Spleen (tissue), 11 donors: ENCODE results near the gene CDKN2A. TPM values are rescaled to one million over a fixed set of nuclear protein-coding genes. Genes with fewer than 3 reads are reported as not detected.

Source experiments
- DNase-seq: peaks from one replicate; pipeline ENCODE4 v3.0.0-alpha.2; 2020
- H3K27ac ChIP-seq, 8 donors: fragments of 200-600 bp; sonication (generic) in 7 of 8; 1 replicate in 4 of 8; 2 replicates in 4 of 8; pipeline versions ENCODE4 v1.5.0 to v1.8.0; 2016 to 2021; ENCODE audit warnings: inconsistent platforms in 4 of 8, mild to moderate bottlenecking in 4 of 8, moderate library complexity in 1 of 8
- H3K27me3 ChIP-seq, 7 donors: fragments of 200-600 bp; sonication (generic) in 6 of 7; replicated peaks in 1 of 7; 1 replicate in 4 of 7; 2 replicates in 3 of 7; pipeline versions ENCODE4 v1.5.0 to v1.8.0; 2016 to 2021; ENCODE audit warnings: inconsistent platforms in 3 of 7, mild to moderate bottlenecking in 1 of 7
- H3K36me3 ChIP-seq, 6 donors: fragments of 200-600 bp; sonication (generic) in 5 of 6; 1 replicate in 4 of 6; 2 replicates in 2 of 6; pipeline versions ENCODE4 v1.5.0 to v1.8.0; 2016 to 2021; ENCODE audit warnings: inconsistent platforms in 2 of 6
- H3K4me1 ChIP-seq, 6 donors: fragments of 200-600 bp; sonication (generic) in 5 of 6; 1 replicate in 3 of 6; 2 replicates in 3 of 6; pipeline versions ENCODE4 v1.5.0 to v1.8.0; 2016 to 2021; ENCODE audit warnings: inconsistent platforms in 3 of 6
- H3K4me3 ChIP-seq, 8 donors: fragments of 200-600 bp; sonication (generic) in 7 of 8; 1 replicate in 4 of 8; 2 replicates in 4 of 8; pipeline versions ENCODE4 v1.5.0 to v1.8.0; 2016 to 2021; ENCODE audit warnings: inconsistent platforms in 4 of 8, mild to moderate bottlenecking in 4 of 8, moderate library complexity in 2 of 8
- H3K9me3 ChIP-seq, 8 donors: fragments of 200-600 bp; sonication (generic) in 7 of 8; 1 replicate in 4 of 8; 2 replicates in 4 of 8; pipeline versions ENCODE4 v1.5.0 to v1.8.0; 2016 to 2021; ENCODE audit warnings: inconsistent platforms in 4 of 8
- POLR2A ChIP-seq, 3 donors: fragments of 450-650 bp; IDR thresholded peaks; one replicate each; pipeline ENCODE4 v1.5.1; 2017; ENCODE audit warnings: antibody characterized with exemption in 3 of 3, mild to moderate bottlenecking in 1 of 3
- POLR2AphosphoS5 ChIP-seq, 3 donors: sonication (generic); formaldehyde crosslinking; IDR thresholded peaks; one replicate each; pipeline ENCODE4 v1.5.1; 2017; ENCODE audit warnings: antibody characterized with exemption in 3 of 3
- WGBS, 5 donors: extraction: QIAGEN DNeasy Blood & Tissue Kit in 3 of 5; methylation state at CpG; one replicate each; pipeline versions ENCODE4 v1.1.5 to v1.1.7; 2013 to 2018; 5-methylcytosine and 5-hydroxymethylcytosine counted together
- intact Hi-C: fragments of 100-400 bp; cut with DNase I; formaldehyde crosslinking; loops from one replicate; pipeline ENCODE4 v1.15.0; 2023; ENCODE audit warnings: low total_unique reads
- polyA plus RNA-seq, 3 donors: library from polyadenylated mRNA; stranded (reverse); fragments of 200-250 nt; gene quantifications; one replicate each; pipeline ENCODE4 v1.2.1, GENCODE V29; 2013
- total RNA-seq, 7 donors: library from RNA; depleted of rRNA in 3 of 7; stranded (reverse); fragments of >200 nt in 3 of 7; fragmentation: NEBNext Ultra II Directional in 4 of 7; extraction: Animal tissue kit (Norgen Biotek cat#: 25700) in 4 of 7; gene quantifications; one replicate each; pipeline versions ENCODE4 v1.1.0 to v1.2.1, GENCODE V29; 2016 to 2021
- TF ChIP-seq, protein P1 (sequence below), 11 experiments: fragments of 200-600 bp in 7 of 11; fragments of 450-650 bp in 4 of 11; sonication (generic) in 4 of 11; IDR thresholded peaks in 8 of 11; conservative IDR thresholded peaks in 3 of 11; 1 replicate in 7 of 11; 2 replicates in 4 of 11; pipeline versions ENCODE4 v1.4.0 to v1.8.0; 2016 to 2021; ENCODE audit warnings: antibody characterized with exemption in 11 of 11, inconsistent platforms in 4 of 11, mild to moderate bottlenecking in 1 of 11
- donor health status: healthy with polysubstance abuse.
- donor health status: DM: no; HTN: no; CAD: no; lungs with moderate emphysema.
- donor health status: DM: no; HTN: no; CAD: no.
- donor health status: Bipolar disorder and iron deficiency.
- donor health status: healthy.
- donor health status: DM: no; HTN: no; CAD: no.
- donor health status: DM: yes; HTN: yes; CAD: no.

CDKN2A gene
- total and polyA plus RNA-seq, 10 donors = 2.3 to 19.7 (median 7.0) TPM

DNA sequence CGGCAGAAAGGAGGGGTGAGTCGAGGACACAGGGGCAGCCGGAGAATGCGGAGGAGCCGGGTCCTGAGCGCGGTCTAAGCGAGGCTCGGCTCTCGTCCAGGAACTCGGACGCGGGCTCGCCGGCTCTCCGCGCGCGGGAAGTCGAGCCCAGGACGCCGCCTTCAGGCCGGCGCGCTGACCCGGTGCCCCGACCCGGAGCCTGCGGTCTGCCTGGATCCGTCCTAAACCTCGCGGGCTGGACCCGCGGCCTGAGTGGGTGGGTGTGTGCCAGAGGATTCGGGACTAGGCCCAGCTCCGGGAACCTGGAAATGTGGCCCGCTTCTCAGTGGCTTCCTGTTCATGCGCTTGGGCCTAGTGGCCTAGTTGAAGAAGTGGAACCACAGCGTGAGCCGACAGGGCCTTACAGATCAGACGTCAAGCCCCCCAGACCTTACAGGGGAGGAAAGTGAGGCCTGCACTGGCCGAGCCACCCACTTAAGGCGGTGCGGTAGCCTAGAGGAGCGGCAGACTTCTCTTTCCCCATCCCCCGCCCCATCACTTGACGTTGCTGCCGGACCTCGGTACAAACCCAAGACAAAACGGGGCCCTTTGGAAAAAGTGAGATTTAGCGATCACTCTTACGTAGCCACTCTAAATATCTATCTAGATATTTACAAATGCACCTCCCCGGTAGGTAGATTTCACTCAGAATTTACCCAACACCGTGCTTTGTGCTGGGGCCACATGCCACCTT is 1.6 kb upstream of the CDKN2A start:
- H3K36me3 ChIP-seq = no peaks in the 10 kb centered on the region
- intact Hi-C loops = loop anchor here (5.0 kb wide), 1 partner anchor 184 kb away; no protein-coding TSS in a partner anchor
- 9 to 14% (median 12%) methylated on average over 48 to 54 of the region's 54 CpGs for WGBS, 5 donors
- H3K9me3 ChIP-seq = no peaks in the 10 kb centered on the region
- TF ChIP-seq, protein P1, sequence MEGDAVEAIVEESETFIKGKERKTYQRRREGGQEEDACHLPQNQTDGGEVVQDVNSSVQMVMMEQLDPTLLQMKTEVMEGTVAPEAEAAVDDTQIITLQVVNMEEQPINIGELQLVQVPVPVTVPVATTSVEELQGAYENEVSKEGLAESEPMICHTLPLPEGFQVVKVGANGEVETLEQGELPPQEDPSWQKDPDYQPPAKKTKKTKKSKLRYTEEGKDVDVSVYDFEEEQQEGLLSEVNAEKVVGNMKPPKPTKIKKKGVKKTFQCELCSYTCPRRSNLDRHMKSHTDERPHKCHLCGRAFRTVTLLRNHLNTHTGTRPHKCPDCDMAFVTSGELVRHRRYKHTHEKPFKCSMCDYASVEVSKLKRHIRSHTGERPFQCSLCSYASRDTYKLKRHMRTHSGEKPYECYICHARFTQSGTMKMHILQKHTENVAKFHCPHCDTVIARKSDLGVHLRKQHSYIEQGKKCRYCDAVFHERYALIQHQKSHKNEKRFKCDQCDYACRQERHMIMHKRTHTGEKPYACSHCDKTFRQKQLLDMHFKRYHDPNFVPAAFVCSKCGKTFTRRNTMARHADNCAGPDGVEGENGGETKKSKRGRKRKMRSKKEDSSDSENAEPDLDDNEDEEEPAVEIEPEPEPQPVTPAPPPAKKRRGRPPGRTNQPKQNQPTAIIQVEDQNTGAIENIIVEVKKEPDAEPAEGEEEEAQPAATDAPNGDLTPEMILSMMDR (IDR thresholded peaks at IDR 0.05 in 8 of 11, conservative IDR thresholded peaks at IDR 0.05 in 3 of 11) = peak in 3 of 11 experiments; percentile 14 to 18 (median 15)
- no peak for TF ChIP-seq POLR2A (IDR thresholded peaks at IDR 0.05)
- no peak for TF ChIP-seq POLR2AphosphoS5 (IDR thresholded peaks at IDR 0.05)
- H3K27me3 ChIP-seq = peaks cover 0 to 30% (median 2%) of the 10 kb centered on the region in 7 donors
- DNase-seq = peak; percentile 93
- H3K27ac ChIP-seq = peak overlapping the region in 7 of 8 donors; percentile 90 to 97 (median 95)
- peak overlapping the region; percentile 39 to 92 (median 83) for H3K4me3 ChIP-seq
- peaks cover 7 to 45% (median 24%) of the 10 kb centered on the region in 6 donors for H3K4me1 ChIP-seq

DNA sequence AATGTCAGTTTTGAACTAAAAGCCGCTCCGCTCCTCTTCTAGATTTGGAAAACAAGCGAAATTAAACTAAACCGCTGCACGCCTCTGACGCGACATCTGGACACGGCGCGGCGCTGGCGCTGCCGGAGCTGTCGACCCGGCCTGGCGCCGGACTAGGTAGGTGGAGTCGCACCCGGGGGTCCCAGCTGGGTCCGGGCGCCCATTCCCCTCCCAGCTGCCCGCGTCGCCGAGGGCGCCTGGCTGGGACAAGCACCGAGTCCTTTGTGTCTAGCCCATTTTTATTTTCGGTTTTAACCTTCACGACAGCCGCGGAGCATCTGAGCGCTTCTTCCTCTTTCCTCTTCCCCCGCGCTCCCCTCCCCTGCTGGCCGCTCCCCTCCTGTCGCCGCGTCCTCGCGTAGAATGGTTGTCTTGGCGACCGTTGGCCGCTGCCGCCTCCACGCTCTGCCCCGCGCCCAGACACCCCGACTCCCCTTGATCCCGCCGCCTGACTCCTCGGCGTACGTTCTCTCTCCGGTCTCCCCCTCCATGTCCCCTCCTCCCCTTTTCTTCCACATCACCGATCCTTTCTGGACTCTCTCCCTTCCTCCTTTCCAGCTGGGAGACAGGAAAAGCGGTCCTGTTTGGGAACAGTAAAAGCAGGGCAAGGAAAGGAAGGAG is 944 bp upstream of the CDKN2A start:
- peaks cover 0 to 34% (median 5%) of the 10 kb centered on the region in 7 donors for H3K27me3 ChIP-seq
- peak overlapping the region; percentile 54 to 97 (median 94) for H3K27ac ChIP-seq
- H3K4me3 ChIP-seq = peak overlapping the region; percentile 39 to 92 (median 83)
- 0 to 1% (median 1%) methylated on average over 55 to 56 of the region's 56 CpGs for WGBS, 5 donors
- intact Hi-C loops = loop anchor here (5.0 kb wide), 1 partner anchor 183 kb away; no protein-coding TSS in a partner anchor
- TF ChIP-seq, protein P1 (IDR thresholded peaks at IDR 0.05 in 8 of 11, conservative IDR thresholded peaks at IDR 0.05 in 3 of 11) = peak in 6 of 11 experiments; percentile 6 to 24 (median 12)
- peak; percentile 71 to 88 (median 86) for TF ChIP-seq POLR2AphosphoS5 (IDR thresholded peaks at IDR 0.05)
- no peak for TF ChIP-seq POLR2A (IDR thresholded peaks at IDR 0.05)
- DNase-seq = peak; percentile 98
- no peaks in the 10 kb centered on the region for H3K36me3 ChIP-seq
- peaks cover 7 to 51% (median 24%) of the 10 kb centered on the region in 6 donors for H3K4me1 ChIP-seq
- no peaks in the 10 kb centered on the region for H3K9me3 ChIP-seq

DNA sequence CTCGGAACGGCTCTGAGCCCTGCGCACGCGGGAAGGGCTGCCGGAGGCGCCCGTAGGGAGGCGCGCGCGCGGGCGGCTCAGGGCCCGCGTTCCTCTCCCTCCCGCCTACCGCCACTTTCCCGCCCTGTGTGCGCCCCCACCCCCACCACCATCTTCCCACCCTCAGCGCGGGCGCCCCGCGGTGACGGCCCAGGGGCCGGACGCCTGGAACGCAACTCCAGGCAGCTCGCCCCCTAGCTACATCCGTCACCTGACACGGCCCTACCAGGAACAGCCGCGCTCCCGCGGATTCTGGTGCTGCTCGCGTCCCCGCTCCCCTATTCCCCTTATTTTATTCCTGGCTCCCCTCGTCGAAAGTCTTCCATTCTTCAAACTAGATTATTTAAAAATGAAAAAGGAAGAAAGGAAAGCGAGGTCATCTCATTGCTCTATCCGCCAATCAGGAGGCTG is 389 bp upstream of the CDKN2A start, which contains the start of gene CDKN2B-AS1:
Gene CDKN2B-AS1 (plus strand): TSS at position 236 of the 450 bp plus-strand sequence.
- TF ChIP-seq POLR2AphosphoS5 (IDR thresholded peaks at IDR 0.05) (no peak), POLR2A (IDR thresholded peaks at IDR 0.05) (no peak)
- TF ChIP-seq, protein P1 (IDR thresholded peaks at IDR 0.05 in 8 of 11, conservative IDR thresholded peaks at IDR 0.05 in 3 of 11) = no peak
- intact Hi-C loops = loop anchor here (5.0 kb wide), 1 partner anchor 182 kb away; no protein-coding TSS in a partner anchor
- 0 to 1% (median 0%) methylated on average over 13 to 43 of the region's 43 CpGs for WGBS, 5 donors
- Histone ChIP-seq H3K27ac (peak within 1 kb of the TSS; percentile 54 to 97 (median 94)), H3K36me3 (no peaks in the 10 kb centered on the region), H3K9me3 (peaks cover 0 to 5% (median 0%) of the 10 kb centered on the region in 8 donors), H3K4me1 (peaks cover 7 to 56% (median 24%) of the 10 kb centered on the region in 6 donors), H3K27me3 (peaks cover 0 to 40% (median 10%) of the 10 kb centered on the region in 7 donors), H3K4me3 (peak within 1 kb of the TSS; percentile 39 to 92 (median 83))
- DNase-seq = peak; percentile 93
